Mesothelial cell of epicardium (in vitro differentiated cells): ENCODE data around the gene TP73. TPM values are rescaled to one million over a fixed set of nuclear protein-coding genes. Genes with fewer than 3 reads are reported as not detected.

Source experiments
- DNase-seq, 2 experiments: peaks; one replicate each; pipeline ENCODE4 v3.0.0; 2021; ENCODE audit warnings: low spot score in 2 of 2; ENCODE audit not compliant: unreplicated experiment in 2 of 2
- H3K27ac Mint-ChIP-seq: 2 replicates; pipeline ENCODE4 v1.8.0; 2021; ENCODE audit warnings: mixed read lengths
- H3K27me3 Mint-ChIP-seq: 2 replicates; pipeline ENCODE4 v1.8.0; 2021; ENCODE audit warnings: low read depth, mixed read lengths
- H3K36me3 Mint-ChIP-seq: 2 replicates; pipeline ENCODE4 v1.8.0; 2021; ENCODE audit warnings: mixed read lengths
- H3K4me1 Mint-ChIP-seq: 2 replicates; pipeline ENCODE4 v1.8.0; 2021; ENCODE audit warnings: mixed read lengths
- H3K4me3 Mint-ChIP-seq: 2 replicates; pipeline ENCODE4 v1.8.0; 2021; ENCODE audit warnings: mild to moderate bottlenecking, moderate library complexity, mixed read lengths
- H3K9me3 Mint-ChIP-seq: 2 replicates; pipeline ENCODE4 v1.8.0; 2021; ENCODE audit warnings: mixed read lengths
- CTCF ChIP-seq: fragments of 200-600 bp; sonication (generic); IDR thresholded peaks from one replicate; pipeline ENCODE4 v1.5.0; 2021; ENCODE audit warnings: antibody characterized with exemption; ENCODE audit not compliant: unreplicated experiment
- total RNA-seq: library from RNA; stranded (reverse); gene quantifications from 3 replicates; pipeline ENCODE4 v1.2.1, GENCODE V29; 2021

TP73 gene
- total RNA-seq, 1 donor from 2014 or later, result 1.4 TPM

GRCh38 chr1:3711780-3712451 is 59.6 kb downstream of the TP73 start:
- H3K4me1 Mint-ChIP-seq, result peaks cover 13% of the 10 kb centered on the region

DNA sequence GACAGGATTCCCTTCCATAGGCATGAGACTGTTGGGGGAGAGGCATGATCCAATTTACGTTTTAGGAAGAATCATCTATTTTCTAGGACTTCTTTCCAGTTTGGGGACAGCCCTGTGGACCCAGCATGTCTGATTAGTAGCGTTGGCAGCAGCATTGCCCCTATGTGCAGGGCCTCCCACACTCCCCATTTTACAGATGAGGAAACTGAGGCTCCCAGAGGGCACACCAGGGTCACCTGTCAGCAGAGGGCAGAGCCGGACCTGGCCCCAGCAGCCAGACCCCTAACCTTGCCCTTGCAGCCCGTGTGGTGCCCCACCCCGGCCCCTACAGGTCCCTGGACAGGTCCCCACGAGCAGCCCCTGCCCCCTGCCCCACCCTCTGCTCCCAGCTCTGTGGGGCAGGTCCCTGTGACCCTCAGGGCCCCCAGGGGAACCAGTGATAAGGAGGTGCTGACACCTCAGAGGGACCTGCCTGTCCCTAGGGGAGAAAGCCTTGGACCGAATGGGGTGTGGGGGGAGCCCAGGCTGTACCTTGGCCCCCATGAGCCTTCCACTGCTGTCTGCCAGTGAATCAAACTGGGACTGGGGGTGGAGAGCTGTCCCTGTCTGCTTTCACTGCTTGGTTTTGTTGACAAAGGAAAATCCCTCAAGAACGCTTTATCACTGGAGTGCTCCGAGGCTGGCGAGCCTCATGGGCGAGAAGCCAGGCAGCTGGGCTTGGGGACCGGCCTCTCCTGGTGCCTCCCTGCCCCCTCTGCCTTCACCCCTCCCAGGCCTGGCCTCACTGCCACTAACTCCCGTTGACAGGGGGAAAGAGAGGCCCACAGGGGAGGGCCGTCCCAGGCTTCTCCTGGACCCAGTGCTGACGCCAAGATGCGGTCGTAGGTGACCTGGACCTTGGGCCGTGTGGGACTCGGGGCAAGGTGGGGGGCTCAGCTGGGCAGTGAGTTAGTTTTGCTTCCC is 60.5 kb downstream of the TP73 start:
- Mint-ChIP-seq H3K9me3 (no peaks in the 10 kb centered on the region), H3K36me3 (no peaks in the 10 kb centered on the region), H3K4me3 (no peak overlapping the region), H3K27ac (no peak overlapping the region), H3K27me3 (peaks cover 42% of the 10 kb centered on the region), H3K4me1 (peaks cover 8% of the 10 kb centered on the region)
- no peak for DNase-seq
- no peak for TF ChIP-seq CTCF

More at GRCh38 chr1:3711780-3712451, 59.6 kb downstream of the TP73 start:
- H3K36me3 Mint-ChIP-seq, result no peaks in the 10 kb centered on the region
- no peak overlapping the region for H3K27ac Mint-ChIP-seq
- no peak for DNase-seq
- no peaks in the 10 kb centered on the region for H3K9me3 Mint-ChIP-seq
- no peak for TF ChIP-seq CTCF
- H3K4me3 Mint-ChIP-seq, result no peak overlapping the region
- peaks cover 51% of the 10 kb centered on the region for H3K27me3 Mint-ChIP-seq

GRCh38 chr1:3713840-3714239 is 61.5 kb downstream of the TP73 start:
- DNase-seq, result no peak
- Mint-ChIP-seq H3K4me3 (no peak overlapping the region), H3K4me1 (peaks cover 8% of the 10 kb centered on the region), H3K27ac (no peak overlapping the region), H3K9me3 (no peaks in the 10 kb centered on the region), H3K36me3 (no peaks in the 10 kb centered on the region), H3K27me3 (peaks cover 34% of the 10 kb centered on the region)
- no peak for TF ChIP-seq CTCF

GRCh38 chr1:3714284-3714741 is 62.0 kb downstream of the TP73 start:
- peaks cover 5% of the 10 kb centered on the region for H3K4me1 Mint-ChIP-seq
- H3K4me3 Mint-ChIP-seq, result no peak overlapping the region
- H3K27me3 Mint-ChIP-seq, result peaks cover 30% of the 10 kb centered on the region
- H3K27ac Mint-ChIP-seq, result no peak overlapping the region
- TF ChIP-seq CTCF, result no peak
- no peaks in the 10 kb centered on the region for H3K9me3 Mint-ChIP-seq
- DNase-seq, result no peak
- H3K36me3 Mint-ChIP-seq, result no peaks in the 10 kb centered on the region

- peaks cover 5% of the 10 kb centered on the region for H3K4me1 Mint-ChIP-seq
- H3K27me3 Mint-ChIP-seq, result peaks cover 29% of the 10 kb centered on the region
- no peak for DNase-seq
- H3K36me3 Mint-ChIP-seq, result no peaks in the 10 kb centered on the region
- H3K27ac Mint-ChIP-seq, result no peak overlapping the region
- TF ChIP-seq CTCF, result no peak
- no peak overlapping the region for H3K4me3 Mint-ChIP-seq
- no peaks in the 10 kb centered on the region for H3K9me3 Mint-ChIP-seq
These were observed 62.5 kb downstream of the TP73 start for GRCh38 chr1:3714814-3715213.
